ENCODE measurements around the gene PKP1.

DNA sequence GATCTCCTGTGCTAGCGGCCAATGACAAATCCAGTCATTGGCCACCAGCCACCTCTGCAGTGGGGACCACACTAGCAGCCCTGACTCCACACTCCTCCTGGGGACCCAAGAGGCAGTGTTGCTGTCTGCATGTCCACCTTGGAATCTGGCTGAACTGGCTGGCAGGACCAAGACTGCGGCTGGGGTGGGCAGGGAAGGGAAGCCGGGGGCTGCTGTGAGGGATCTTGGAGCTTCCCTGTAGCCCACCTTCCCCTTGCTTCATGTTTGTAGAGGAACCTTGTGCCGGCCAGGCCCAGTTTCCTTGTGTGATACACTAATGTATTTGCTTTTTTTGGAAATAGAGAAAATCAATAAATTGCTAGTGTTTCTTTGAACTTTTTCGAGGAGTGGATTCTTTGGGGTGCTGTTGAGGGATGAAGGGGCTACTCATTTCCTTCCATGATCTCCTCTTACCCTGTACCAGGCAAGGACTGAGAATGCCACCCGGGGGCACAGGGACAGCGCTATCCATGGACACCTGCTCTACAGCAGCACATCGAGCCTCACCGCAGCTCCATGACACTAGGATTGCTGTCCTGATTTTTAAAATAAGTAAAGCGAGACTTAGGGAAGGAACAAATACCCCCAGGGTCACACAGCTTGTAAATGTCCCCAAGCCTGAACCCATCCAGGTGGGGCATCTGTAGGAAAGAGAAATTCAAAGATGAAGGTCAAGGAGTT, 49.5 kb downstream of the PKP1 start:
- TF ChIP-seq POLR2A (IDR thresholded peaks at IDR 0.05) (no peak), POLR2AphosphoS5 (IDR thresholded peaks at IDR 0.05; ENCODE audit: insufficient read depth in 1 of 2, low read depth in 1 of 2) (no peak)
- TF ChIP-seq, protein P1, sequence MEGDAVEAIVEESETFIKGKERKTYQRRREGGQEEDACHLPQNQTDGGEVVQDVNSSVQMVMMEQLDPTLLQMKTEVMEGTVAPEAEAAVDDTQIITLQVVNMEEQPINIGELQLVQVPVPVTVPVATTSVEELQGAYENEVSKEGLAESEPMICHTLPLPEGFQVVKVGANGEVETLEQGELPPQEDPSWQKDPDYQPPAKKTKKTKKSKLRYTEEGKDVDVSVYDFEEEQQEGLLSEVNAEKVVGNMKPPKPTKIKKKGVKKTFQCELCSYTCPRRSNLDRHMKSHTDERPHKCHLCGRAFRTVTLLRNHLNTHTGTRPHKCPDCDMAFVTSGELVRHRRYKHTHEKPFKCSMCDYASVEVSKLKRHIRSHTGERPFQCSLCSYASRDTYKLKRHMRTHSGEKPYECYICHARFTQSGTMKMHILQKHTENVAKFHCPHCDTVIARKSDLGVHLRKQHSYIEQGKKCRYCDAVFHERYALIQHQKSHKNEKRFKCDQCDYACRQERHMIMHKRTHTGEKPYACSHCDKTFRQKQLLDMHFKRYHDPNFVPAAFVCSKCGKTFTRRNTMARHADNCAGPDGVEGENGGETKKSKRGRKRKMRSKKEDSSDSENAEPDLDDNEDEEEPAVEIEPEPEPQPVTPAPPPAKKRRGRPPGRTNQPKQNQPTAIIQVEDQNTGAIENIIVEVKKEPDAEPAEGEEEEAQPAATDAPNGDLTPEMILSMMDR (IDR thresholded peaks at IDR 0.05): no peak
